NCI-H128 (cell line): ENCODE data around the gene PMPCB.

Experiments
- DNase-seq: peaks from one replicate; lab custom pipeline; 2025; ENCODE audit not compliant: unreplicated experiment; lab: John Stamatoyannopoulos, UW

The PMPCB gene

GRCh38 chr7:103317009-103317408 lies 19.8 kb downstream of the PMPCB start:
- no peak for DNase-seq

DNA sequence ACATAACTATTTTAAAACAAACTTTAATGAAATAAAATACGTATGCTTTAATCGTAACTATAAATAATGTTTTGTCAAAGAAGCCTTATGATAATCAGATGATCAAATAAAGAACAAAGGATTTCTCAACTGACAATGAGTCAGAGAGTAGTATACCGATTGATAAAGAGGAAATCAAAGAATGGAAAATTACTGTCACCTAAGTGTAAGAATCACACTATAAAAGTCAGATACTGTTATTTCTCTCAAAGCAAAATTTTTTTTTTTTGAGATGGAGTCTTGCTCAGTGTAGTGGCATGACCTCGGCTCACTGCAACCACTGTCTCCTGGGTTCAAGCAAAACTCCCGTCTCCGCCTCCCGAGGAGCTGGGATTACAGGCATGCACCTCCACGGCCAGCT lies 28.5 kb downstream of the PMPCB start:
- DNase-seq: no peak

DNA sequence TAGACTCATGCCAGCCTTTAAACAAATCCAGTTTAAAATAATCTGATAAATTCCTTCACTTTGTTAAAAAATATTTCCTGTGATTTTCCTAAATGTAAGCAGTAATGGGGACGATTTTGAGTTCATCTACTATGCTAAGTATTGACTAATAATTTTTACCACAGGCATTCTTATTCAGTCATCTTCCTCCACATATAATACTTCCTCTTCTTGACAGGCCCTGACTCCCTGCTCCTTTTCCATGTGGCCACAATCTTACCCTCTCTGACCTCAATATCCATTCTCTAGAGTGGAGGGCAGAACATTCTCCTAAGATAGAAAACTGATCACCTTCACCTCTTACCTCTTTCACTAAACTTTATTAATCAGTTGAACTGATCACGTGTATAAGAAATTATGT lies 39.5 kb downstream of the PMPCB start:
- no peak for DNase-seq

GRCh38 chr7:103338864-103339263 lies 41.6 kb downstream of the PMPCB start:
- no peak for DNase-seq

- DNase-seq: no peak
These were observed 44.2 kb downstream of the PMPCB start for GRCh38 chr7:103341466-103341865.

DNA sequence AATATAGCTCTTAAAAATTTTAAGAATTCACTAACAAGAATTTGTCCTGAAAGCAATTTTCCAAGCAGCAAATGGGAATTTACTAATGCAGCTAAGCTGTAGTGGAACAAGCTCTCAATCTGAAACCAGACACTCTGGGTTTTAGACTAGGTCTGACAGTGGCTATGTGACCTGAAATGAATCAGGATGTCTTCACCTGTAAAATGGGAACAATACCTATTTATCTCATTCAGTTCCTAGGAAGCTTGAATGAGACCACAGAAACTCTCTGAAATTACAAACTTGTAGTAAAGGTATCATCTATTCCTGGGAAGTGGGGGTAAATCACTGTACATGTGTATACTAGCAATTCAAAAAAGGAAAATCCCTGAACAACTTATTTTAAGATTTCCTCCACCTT lies 46.1 kb downstream of the PMPCB start:
- no peak for DNase-seq

DNA sequence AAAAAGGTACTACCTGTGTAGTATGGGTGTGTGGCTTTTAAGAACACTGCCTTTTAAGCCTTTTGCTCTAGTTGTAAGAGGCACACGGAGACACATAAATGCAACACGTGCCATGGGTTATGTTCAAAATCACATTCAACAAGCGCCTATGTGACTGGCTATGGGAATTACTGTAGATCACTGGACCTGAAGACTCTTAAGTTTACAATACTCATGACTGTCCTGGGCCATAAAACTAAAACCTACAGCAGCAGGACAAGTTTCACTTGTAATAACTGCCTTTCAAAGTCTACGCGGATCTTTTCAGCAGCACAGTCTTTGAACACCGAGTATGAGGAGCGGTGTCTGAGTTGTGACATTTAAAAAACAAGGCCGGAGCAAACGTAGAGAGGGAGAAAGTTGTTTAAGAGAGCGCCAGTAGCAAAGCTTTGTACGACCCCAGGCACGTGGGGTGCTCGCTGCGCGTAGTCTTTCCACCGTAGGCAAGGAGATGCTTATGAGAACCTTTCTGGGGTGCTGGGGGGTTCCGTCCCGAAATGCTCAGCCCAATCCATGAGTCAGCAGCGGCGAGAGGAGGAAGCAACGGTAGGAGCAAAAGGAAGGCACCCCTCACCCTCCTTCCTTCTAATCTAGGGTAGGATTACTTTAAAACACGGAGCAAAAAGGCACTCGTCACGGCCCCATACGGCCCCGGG lies 46.7 kb downstream of the PMPCB start:
- no peak for DNase-seq

DNA sequence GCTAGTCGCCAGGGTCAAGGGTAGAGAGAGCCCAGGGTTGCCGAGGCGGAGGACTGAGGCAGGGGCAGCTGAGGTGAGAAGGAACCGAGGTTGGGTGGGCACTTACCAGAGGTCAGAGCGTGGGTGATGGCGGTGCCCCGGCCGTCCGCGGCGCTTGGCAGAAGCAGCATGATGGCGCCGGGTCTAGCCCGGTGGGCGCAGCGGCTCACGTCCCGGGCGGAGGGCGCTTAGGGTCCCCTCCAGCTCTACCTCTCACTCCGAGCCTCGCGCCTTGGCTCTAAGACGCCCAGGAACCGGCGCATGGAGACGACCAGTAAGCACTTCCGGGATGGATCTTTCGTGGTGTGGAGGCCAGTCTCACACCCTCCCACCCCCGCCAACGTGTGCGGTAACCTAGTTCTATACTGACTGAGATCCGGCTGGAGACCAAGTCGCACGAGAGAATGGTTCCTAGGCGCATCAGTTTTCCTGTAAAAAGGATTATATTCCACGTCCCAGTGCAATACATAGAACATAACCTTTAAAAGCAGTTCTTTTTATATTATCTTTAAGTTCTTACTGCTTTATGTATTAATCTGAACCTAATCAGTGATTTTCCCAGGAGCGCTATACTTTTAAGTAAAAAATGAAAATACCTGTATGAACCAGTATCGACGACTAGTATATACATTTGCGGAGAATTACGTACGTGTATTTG lies 47.4 kb downstream of the PMPCB start, which contains the start of gene DNAJC2:
DNAJC2 (minus strand) TSS at position 315 of the 697 bp plus-strand sequence; CDS start at position 170, 145 bp downstream.
- DNase-seq: peak; percentile 62

DNA sequence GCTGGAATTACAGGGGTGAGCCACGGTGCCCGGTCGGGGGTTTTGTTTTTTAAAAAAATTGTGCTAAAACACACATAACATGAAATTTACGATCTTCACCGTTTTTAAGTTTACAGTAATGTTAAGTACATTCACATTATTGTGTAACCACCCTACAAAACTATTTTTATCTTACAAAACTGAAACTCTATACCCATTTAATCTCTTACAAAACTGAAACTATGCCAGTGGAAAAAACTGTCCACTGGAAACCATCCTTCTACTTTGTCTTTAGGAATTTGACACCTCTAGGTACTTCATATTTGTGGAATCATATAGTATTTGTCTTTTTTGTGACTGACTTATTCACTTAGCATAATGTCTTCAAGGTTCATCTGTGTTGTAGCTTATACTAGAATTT lies 49.2 kb downstream of the PMPCB start:
- DNase-seq: no peak

DNA sequence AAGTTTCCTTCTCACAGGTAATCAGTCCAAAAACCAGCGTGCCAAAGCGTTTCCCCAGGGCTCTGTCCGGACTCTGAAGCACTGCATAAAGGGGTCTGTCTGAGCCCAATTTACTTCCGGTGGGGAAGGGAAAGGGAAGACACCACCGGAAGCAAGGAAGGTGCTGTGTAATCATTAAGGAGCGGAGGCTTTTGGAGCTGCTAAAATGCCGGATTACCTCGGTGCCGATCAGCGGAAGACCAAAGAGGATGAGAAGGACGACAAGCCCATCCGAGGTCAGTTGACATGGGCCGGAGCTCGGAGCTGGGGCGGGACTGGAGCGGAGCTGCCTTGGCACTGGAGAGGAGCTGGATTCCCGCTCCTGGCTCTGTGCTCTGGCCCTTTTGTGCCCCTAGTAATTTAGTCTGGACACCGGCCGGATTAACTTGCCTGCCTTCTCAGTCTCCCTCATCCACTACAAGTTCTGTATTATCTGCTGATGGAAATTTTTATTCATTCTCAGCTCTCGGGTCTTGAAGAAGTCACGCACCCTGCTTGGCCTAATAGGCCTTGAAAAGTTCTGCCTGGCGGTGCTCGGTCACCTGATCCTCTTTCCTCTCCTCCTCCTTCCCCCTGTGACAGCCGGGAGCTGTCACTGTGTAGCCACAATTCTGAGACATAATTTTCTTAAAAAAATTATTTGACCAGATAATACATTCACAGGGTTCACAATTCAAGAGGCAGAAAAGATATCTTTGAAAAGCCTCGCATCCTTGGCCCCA lies 50.5 kb downstream of the PMPCB start, which contains the start of gene PSMC2:
PSMC2 (plus strand) TSS at position 137 of the 761 bp plus-strand sequence; CDS start at position 206, 69 bp downstream.
- DNase-seq: peak; percentile 56

DNA sequence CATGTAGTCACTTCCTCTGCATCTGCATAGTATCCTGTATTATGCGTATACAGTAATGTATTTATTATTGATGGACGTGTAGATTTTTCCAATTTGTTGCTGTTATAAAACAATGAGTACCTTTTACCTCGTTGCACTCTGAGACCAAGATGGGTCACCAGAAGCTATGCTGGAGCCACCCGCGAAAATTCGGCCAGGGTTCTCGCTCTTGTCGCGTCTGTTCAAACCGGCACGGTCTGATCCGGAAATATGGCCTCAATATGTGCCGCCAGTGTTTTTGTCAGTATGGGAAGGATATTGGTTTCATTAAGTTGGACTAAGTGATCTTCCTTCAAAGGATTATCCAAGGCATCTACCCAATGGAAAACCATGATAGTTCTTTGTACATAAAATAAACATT lies 51.2 kb downstream of the PMPCB start:
- DNase-seq: no peak

- no peak for DNase-seq
These were observed 51.7 kb downstream of the PMPCB start for GRCh38 chr7:103348959-103349358.

DNA sequence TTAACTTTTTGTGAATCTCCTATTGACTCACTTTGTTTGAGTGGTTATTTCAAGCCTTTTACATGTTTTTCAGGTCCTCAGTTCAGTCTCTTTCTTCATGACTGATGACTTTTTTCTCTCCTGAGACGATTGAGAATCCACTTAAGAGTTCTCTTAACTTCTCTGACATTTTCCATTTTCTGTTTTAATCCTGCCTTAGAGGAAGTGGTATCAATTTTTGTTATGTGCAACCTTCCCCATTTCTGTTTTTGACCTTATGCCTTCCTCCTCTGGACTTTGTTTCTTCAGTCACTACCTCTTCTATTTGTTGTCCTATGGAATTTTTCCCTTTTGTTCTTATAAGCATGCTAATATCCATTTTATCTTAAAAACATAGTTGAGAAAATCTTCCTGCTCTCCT lies 52.6 kb downstream of the PMPCB start:
- DNase-seq: no peak
